GM20000 (cell line): ENCODE data around the gene ST6GALNAC2.

Experiments
- DNase-seq: peaks from one replicate; pipeline ENCODE4 v3.0.0; 2012; ENCODE audit warnings: low spot score
- CTCF ChIP-seq: IDR thresholded peaks from 2 replicates; pipeline ENCODE4 v1.5.1; 2012; ENCODE audit warnings: mild to moderate bottlenecking, control low read depth; ENCODE audit errors: extremely low read depth, missing control alignments

The ST6GALNAC2 gene

GRCh38 chr17:76585649-76586593 lies at the start of gene ST6GALNAC2:
ST6GALNAC2 (minus strand) TSS chr17:76585860; CDS start chr17:76585808, 52 bp downstream.
- TF ChIP-seq CTCF: peak; percentile 4
- peak; percentile 63 for DNase-seq

GRCh38 chr17:76635039-76635438 lies 49.4 kb upstream of the ST6GALNAC2 start:
- DNase-seq: no peak
- TF ChIP-seq CTCF: no peak

- TF ChIP-seq CTCF: no peak
These were observed 48.1 kb upstream of the ST6GALNAC2 start for GRCh38 chr17:76633628-76634328.

GRCh38 chr17:76631821-76632565 lies 46.3 kb upstream of the ST6GALNAC2 start:
- DNase-seq: peak; percentile 37

More at GRCh38 chr17:76633628-76634328, 48.1 kb upstream of the ST6GALNAC2 start:
- no peak for DNase-seq

GRCh38 chr17:76630151-76630550 lies 44.5 kb upstream of the ST6GALNAC2 start:
- peak; percentile 5 for DNase-seq
- TF ChIP-seq CTCF: no peak

More at GRCh38 chr17:76631821-76632565, 46.3 kb upstream of the ST6GALNAC2 start:
- TF ChIP-seq CTCF: no peak

GRCh38 chr17:76627510-76627909 lies 41.9 kb upstream of the ST6GALNAC2 start:
- no peak for TF ChIP-seq CTCF
- DNase-seq: no peak
